Measurements from ENCODE around the gene RNF20. TPM values are rescaled to one million over a fixed set of nuclear protein-coding genes. Genes with fewer than 3 reads are reported as not detected.
"Not testable (repeated sequence)": the region's sequence is repeated elsewhere in the genome, so short reads cannot be mapped to it uniquely, and the experiment has no call there.

The RNF20 gene
- total and polyA plus RNA-seq, 10 of the 15 experiments (the other 5 are each of a cell fraction or from before 2014, with no cell fraction given) = 7.5 to 38.9 (median 26.7) TPM

- TF ChIP-seq PRDM15 (CRISPR knock-in tag; IDR thresholded peaks at IDR 0.05) = no peak
- no peak for TF ChIP-seq SKIL (IDR thresholded peaks at IDR 0.05; ENCODE audit: low read depth, poor library complexity, severe bottlenecking)
- no peak for TF ChIP-seq RAD51 (IDR thresholded peaks at IDR 0.05)
- TF ChIP-seq IRF5 (IDR thresholded peaks at IDR 0.05; ENCODE audit: borderline replicate concordance) = no peak
These were observed 17.0 kb upstream of the RNF20 start (continued) for GRCh38 chr9:101516655-101517054.

GRCh38 chr9:101518489-101518888, 15.2 kb upstream of the RNF20 start:
- intact Hi-C loops (cut with micrococcal nuclease; ENCODE audit: unreplicated experiment); H3K79me2 ChIP-seq (ENCODE audit: control insufficient read depth, insufficient read depth, low read length); in situ Hi-C loops (cut with MboI); H4K20me1 ChIP-seq (ENCODE audit: control insufficient read depth, insufficient read depth); DNase-seq (ENCODE audit: low read depth, low spot score); H3K36me3 ChIP-seq (ENCODE audit: control insufficient read depth in 2 of 2, insufficient read depth in 2 of 2, low read length in 1 of 2); H3K4me2 ChIP-seq (ENCODE audit: control insufficient read depth, insufficient read depth); H2AFZ ChIP-seq (ENCODE audit: control insufficient read depth, low read depth, low read length); H3K27ac ChIP-seq (ENCODE audit: control insufficient read depth, insufficient read depth); FAIRE-seq; RAD21 ChIA-PET (ENCODE audit: unreplicated experiment); H3K9ac ChIP-seq (ENCODE audit: control insufficient read depth, insufficient read depth, low read length); H3K27me3 ChIP-seq (replicated peaks in 1 of 2; ENCODE audit: control insufficient read depth in 2 of 2, insufficient read depth in 2 of 2, low read length in 1 of 2); H3K4me1 ChIP-seq (ENCODE audit: control insufficient read depth, insufficient read depth, low read length); BruUV-seq (replicated peaks); POLR2A ChIA-PET; H3K9me3 ChIP-seq (replicated peaks; ENCODE audit: control insufficient read depth, insufficient read depth, low read length); ATAC-seq; H3K4me3 ChIP-seq: not testable (repeated sequence)
- CTCF ChIA-PET = interaction anchor here (0.9 kb wide), 1 partner anchor 11 kb away, joined by 3 read pairs; no protein-coding TSS in a partner anchor
- WGBS (ENCODE audit: insufficient coverage, insufficient replicate concordance, low lambda C conversion rate, missing lambda C conversion rate) = 82% methylated on average over 3 of the region's 3 CpGs
- SMC1A ChIA-PET (ENCODE audit: uncharacterized antibody, unreplicated experiment) = interaction anchor here (1.5 kb wide), 1 partner anchor 54 kb away, joined by 3 read pairs; no protein-coding TSS in a partner anchor

All from GM12878 (cell line).